HL-60/S4 treated with retinoic acid at 250 ng/mL for 4 days and 3 days (cell line): ENCODE measurements around the gene SFR1.
"Not testable (repeated sequence)": the region's sequence is repeated elsewhere in the genome, so short reads cannot be mapped to it uniquely, and the experiment has no call there.

Source experiments
- in situ Hi-C: fragments of 300-500 bp; cut with MboI; formaldehyde crosslinking; loops from 2 replicates; pipeline ENCODE4 v1.7.0; 2022; ENCODE audit warnings: low sequenced_read_pairs

SFR1 gene

DNA sequence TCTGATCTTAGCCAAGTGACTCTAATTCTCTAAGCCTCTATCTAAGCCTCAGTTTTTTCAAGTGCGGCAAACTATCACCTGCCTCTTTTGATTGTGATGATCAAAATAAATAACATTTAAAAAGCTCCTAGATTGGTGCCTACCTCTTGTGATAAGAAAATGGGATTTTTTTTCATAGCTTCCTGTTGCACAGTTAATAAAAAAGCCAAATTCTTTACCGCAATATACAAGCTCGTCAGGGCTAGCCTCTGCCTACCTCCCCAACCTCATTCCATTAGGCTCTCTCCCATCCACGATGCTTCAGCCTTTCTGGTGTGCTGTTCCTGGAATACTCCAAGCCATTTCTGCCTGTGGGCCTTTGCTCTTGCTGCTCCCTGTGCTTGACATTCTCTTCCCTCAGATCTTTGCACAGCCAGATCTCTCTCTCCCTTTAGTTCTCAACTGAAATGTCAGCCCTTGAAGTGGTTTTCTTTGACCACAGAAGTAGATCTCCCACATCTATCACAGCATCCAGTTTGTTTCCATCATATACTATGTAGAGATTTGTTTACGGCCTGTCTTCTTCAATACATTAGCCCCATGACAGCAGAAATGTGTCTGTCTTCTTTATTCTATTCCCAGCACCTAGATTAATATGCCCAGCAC, 48.8 kb downstream of the SFR1 start:
- in situ Hi-C loops = no loop called here

DNA sequence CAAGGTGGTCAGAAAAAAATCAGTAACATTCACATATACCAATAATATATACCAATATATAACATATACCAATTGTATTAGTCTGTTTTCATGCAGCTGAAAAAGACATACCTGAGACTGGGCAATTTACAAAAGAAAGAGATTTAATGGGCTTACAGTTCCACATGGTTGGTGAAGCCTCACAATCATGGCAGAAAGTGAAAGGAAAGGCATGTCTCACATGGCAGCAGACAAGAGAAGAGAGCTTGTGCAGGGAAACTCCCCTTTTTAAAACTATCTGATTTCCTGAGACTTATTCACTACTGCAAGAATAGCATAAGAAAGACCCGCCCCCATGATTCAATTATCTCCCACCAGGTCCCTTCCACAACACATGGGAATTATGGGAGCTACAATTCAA, 52.2 kb downstream of the SFR1 start:
- in situ Hi-C loops = not testable (repeated sequence)
